WTC11 (cell line): Measurements from ENCODE around the gene FDXACB1. TPM values are rescaled to one million over a fixed set of nuclear protein-coding genes. Genes with fewer than 3 reads are reported as not detected.

Experiments
- ATAC-seq: fragments of 200-7000 bp; cut with Tn5 transposase; 2 replicates; pipeline ENCODE4 v1.10.0; 2021; ENCODE audit warnings: mild to moderate bottlenecking, moderate library complexity
- CTCF ChIA-PET: fragments of 300-600 bp; sonication (Branson Sonifier 250); formaldehyde crosslinking; loops from one replicate; lab custom pipeline; 2021; ENCODE audit warnings: antibody characterized with exemption; lab: Charles Lee
- POLR2A ChIA-PET: fragments of 350-600 bp; sonication (Branson Sonifier 250); formaldehyde crosslinking; loops from one replicate; lab custom pipeline; 2021; ENCODE audit warnings: antibody characterized with exemption; lab: Charles Lee
- DNase-seq: peaks from one replicate; pipeline ENCODE4 v3.0.0; 2021; ENCODE audit warnings: low spot score
- H3K27ac Mint-ChIP-seq: 2 replicates; pipeline ENCODE4 v1.8.0; 2021; ENCODE audit warnings: mixed read lengths
- H3K27me3 Mint-ChIP-seq: 2 replicates; pipeline ENCODE4 v1.8.0; 2021; ENCODE audit warnings: low read depth, mild to moderate bottlenecking, moderate library complexity, mixed read lengths
- H3K36me3 Mint-ChIP-seq: 2 replicates; pipeline ENCODE4 v1.8.0; 2021; ENCODE audit warnings: mixed read lengths
- H3K4me1 Mint-ChIP-seq: 2 replicates; pipeline ENCODE4 v1.8.0; 2022; ENCODE audit warnings: mixed read lengths
- H3K4me3 Mint-ChIP-seq: 2 replicates; pipeline ENCODE4 v1.8.0; 2021; ENCODE audit warnings: mild to moderate bottlenecking, moderate library complexity, mixed read lengths
- H3K9me3 Mint-ChIP-seq: 2 replicates; pipeline ENCODE4 v1.8.0; 2021; ENCODE audit warnings: mixed read lengths
- ATF3 ChIP-seq: sonication (generic); formaldehyde crosslinking; conservative IDR thresholded peaks from 2 replicates; pipeline ENCODE4 v1.8.1; 2022; ENCODE audit warnings: mild to moderate bottlenecking, missing genetic modification reagents
- CTCF ChIP-seq: fragments of 200-600 bp; IDR thresholded peaks from 2 replicates; pipeline ENCODE4 v1.8.0; 2022; ENCODE audit warnings: antibody characterized with exemption
- E2F4 ChIP-seq: sonication (generic); formaldehyde crosslinking; IDR thresholded peaks from 2 replicates; pipeline ENCODE4 v1.8.1; 2022; ENCODE audit warnings: low read depth, mild to moderate bottlenecking, moderate library complexity, missing genetic modification reagents, borderline replicate concordance
- ELF4 ChIP-seq: sonication (generic); formaldehyde crosslinking; IDR thresholded peaks from 2 replicates; pipeline ENCODE4 v1.8.1; 2022; ENCODE audit warnings: low read depth, mild to moderate bottlenecking, moderate library complexity, missing genetic modification reagents
- ESRRA ChIP-seq: sonication (generic); formaldehyde crosslinking; IDR thresholded peaks from 2 replicates; pipeline ENCODE4 v1.8.1; 2022; ENCODE audit warnings: mild to moderate bottlenecking, missing genetic modification reagents, borderline replicate concordance
- FOXJ3 ChIP-seq: sonication (generic); formaldehyde crosslinking; IDR thresholded peaks from 2 replicates; pipeline ENCODE4 v1.9.0; 2021; ENCODE audit warnings: missing genetic modification reagents, mild to moderate bottlenecking, borderline replicate concordance
- FOXP1 ChIP-seq: sonication (generic); formaldehyde crosslinking; IDR thresholded peaks from 2 replicates; pipeline ENCODE4 v1.8.0; 2022; ENCODE audit warnings: missing genetic modification reagents, mild to moderate bottlenecking, moderate library complexity, borderline replicate concordance
- FOXP4 ChIP-seq: sonication (generic); formaldehyde crosslinking; IDR thresholded peaks from 2 replicates; pipeline ENCODE4 v1.8.0; 2022; ENCODE audit warnings: mild to moderate bottlenecking, missing genetic modification reagents
- GRHL2 ChIP-seq: fragments of 250-450 bp; sonication (Bioruptor Pico); IDR thresholded peaks from 2 replicates; pipeline ENCODE4 v1.8.0; 2022; ENCODE audit warnings: mild to moderate bottlenecking, moderate library complexity; ENCODE audit not compliant: insufficient replicate concordance, severe bottlenecking
- GTF2I ChIP-seq: fragments of 250-450 bp; sonication (Bioruptor Pico); conservative IDR thresholded peaks from 2 replicates; pipeline ENCODE4 v1.4.0; 2021; ENCODE audit warnings: mild to moderate bottlenecking
- MAX ChIP-seq: sonication (generic); formaldehyde crosslinking; IDR thresholded peaks from 2 replicates; pipeline ENCODE4 v1.8.0; 2022; ENCODE audit warnings: mild to moderate bottlenecking, missing genetic modification reagents
- MLX ChIP-seq: sonication (generic); formaldehyde crosslinking; IDR thresholded peaks from 2 replicates; pipeline ENCODE4 v1.8.1; 2023; ENCODE audit warnings: mild to moderate bottlenecking, missing genetic modification reagents, moderate library complexity
- NFATC4 ChIP-seq: fragments of 250-450 bp; sonication (Bioruptor Pico); IDR thresholded peaks from 2 replicates; pipeline ENCODE4 v1.9.0; 2021; ENCODE audit warnings: mild to moderate bottlenecking
- PREB ChIP-seq: sonication (generic); formaldehyde crosslinking; IDR thresholded peaks from 2 replicates; pipeline ENCODE4 v1.8.1; 2022; ENCODE audit warnings: mild to moderate bottlenecking, missing genetic modification reagents, moderate library complexity, borderline replicate concordance
- RORB ChIP-seq: fragments of 250-450 bp; sonication (Bioruptor Pico); IDR thresholded peaks from 2 replicates; pipeline ENCODE4 v1.9.0; 2021; ENCODE audit warnings: mild to moderate bottlenecking
- TP53 ChIP-seq: sonication (generic); formaldehyde crosslinking; IDR thresholded peaks from 2 replicates; pipeline ENCODE4 v1.8.1; 2023; ENCODE audit warnings: mild to moderate bottlenecking, missing genetic modification reagents
- USF1 ChIP-seq: sonication (generic); formaldehyde crosslinking; IDR thresholded peaks from 2 replicates; pipeline ENCODE4 v1.8.0; 2022; ENCODE audit warnings: mild to moderate bottlenecking, missing genetic modification reagents
- ZBTB21 ChIP-seq: sonication (generic); formaldehyde crosslinking; IDR thresholded peaks from 2 replicates; pipeline ENCODE4 v1.8.1; 2023; ENCODE audit warnings: mild to moderate bottlenecking, missing genetic modification reagents, borderline replicate concordance
- ZNF232 ChIP-seq: sonication (generic); formaldehyde crosslinking; IDR thresholded peaks from 2 replicates; pipeline ENCODE4 v1.8.0; 2022; ENCODE audit warnings: mild to moderate bottlenecking, missing genetic modification reagents
- ZNF317 ChIP-seq: sonication (generic); formaldehyde crosslinking; IDR thresholded peaks from 2 replicates; pipeline ENCODE4 v1.8.1; 2023; ENCODE audit warnings: low read depth, mild to moderate bottlenecking, moderate library complexity, missing genetic modification reagents, borderline replicate concordance
- ZNF416 ChIP-seq: fragments of 250-450 bp; sonication (Bioruptor Pico); IDR thresholded peaks from 2 replicates; pipeline ENCODE4 v1.9.0; 2021; ENCODE audit warnings: mild to moderate bottlenecking, inconsistent platforms
- total RNA-seq: library from RNA; stranded (reverse); gene quantifications from 3 replicates; pipeline ENCODE4 v1.2.3, GENCODE V29; 2021

FDXACB1 gene
- total RNA-seq, 1 experiment from 2014 or later = 2.5 TPM

- TF ChIP-seq ATF3 (CRISPR knock-in tag) (no peak), FOXP1 (CRISPR knock-in tag) (no peak), ESRRA (no peak), MAX (CRISPR knock-in tag) (no peak), PREB (CRISPR knock-in tag) (no peak), ZBTB21 (no peak), ZNF416 (CRISPR knock-in tag) (no peak), CTCF (no peak)
These were observed 32.8 kb upstream of the FDXACB1 start, which contains the start of gene CRYAB (continued) for GRCh38 chr11:111911563-111912401.

- ChIA-PET POLR2A (interaction anchor here (0.6 to 1.3 kb wide), 4 partner anchors 16 to 72 kb away, joined by 3 to 7 read pairs (median 3); no protein-coding TSS in a partner anchor), CTCF (interaction anchor here (1.2 to 2.6 kb wide), 2 partner anchors 16 to 71 kb away, joined by 6 to 8 read pairs; no protein-coding TSS in a partner anchor)
- Mint-ChIP-seq H3K4me1 (peaks cover 37% of the 10 kb centered on the region), H3K27me3 (no peaks in the 10 kb centered on the region; the same call in 1 of the 2 replicates), H3K27ac (no peak overlapping the region), H3K36me3 (no peaks in the 10 kb centered on the region), H3K9me3 (no peaks in the 10 kb centered on the region), H3K4me3 (no peak overlapping the region)
- no peak for TF ChIP-seq NFATC4 (CRISPR knock-in tag)
- TF ChIP-seq USF1 = no peak
- TF ChIP-seq ZNF232 (CRISPR knock-in tag) = no peak
- TF ChIP-seq GRHL2 (CRISPR knock-in tag) = no peak
- no peak for TF ChIP-seq GTF2I
- no peak for TF ChIP-seq ZNF317
- no peak for TF ChIP-seq MLX (CRISPR knock-in tag)
- no peak for TF ChIP-seq RORB (CRISPR knock-in tag)
- TF ChIP-seq ELF4 (CRISPR knock-in tag) = no peak
- TF ChIP-seq FOXP4 = no peak
- TF ChIP-seq FOXJ3 (CRISPR knock-in tag) = no peak
- no peak for TF ChIP-seq E2F4
- no peak for TF ChIP-seq TP53 (CRISPR knock-in tag)
- ATAC-seq = no peak
- DNase-seq = no peak
These were observed 32.0 kb upstream of the FDXACB1 start for GRCh38 chr11:111910676-111911562.
